HG03159 (cell line): ENCODE data around the gene EYA3.
A peak's percentile ranks its signal among the peaks of the same experiment; 100 is the strongest.

Source experiments
- ATAC-seq: cut with Tn5 transposase; IDR thresholded peaks from one replicate; pipeline ENCODE4 v1.9.1; 2021; ENCODE audit warnings: mild to moderate bottlenecking, moderate library complexity; ENCODE audit not compliant: unreplicated experiment

The EYA3 gene

GRCh38 chr1:28114844-28115243, 26.4 kb upstream of the EYA3 start:
- ATAC-seq = no peak

DNA sequence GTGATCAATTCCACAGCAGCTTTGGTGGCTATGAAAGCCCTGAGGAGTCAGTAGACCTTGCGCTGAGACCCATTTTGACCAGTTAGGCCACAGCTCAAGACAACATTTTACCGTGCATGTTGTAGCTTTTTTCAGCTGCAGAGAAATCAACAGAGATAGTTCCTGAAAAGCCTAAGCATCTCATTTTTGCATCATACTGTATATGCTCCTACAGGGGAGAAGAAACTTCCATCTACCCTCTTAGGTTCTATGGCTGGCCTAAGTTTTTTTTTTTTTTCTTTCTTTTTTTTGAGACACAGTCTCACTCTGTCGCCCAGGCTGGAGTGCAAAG, 24.8 kb upstream of the EYA3 start:
- no peak for ATAC-seq

DNA sequence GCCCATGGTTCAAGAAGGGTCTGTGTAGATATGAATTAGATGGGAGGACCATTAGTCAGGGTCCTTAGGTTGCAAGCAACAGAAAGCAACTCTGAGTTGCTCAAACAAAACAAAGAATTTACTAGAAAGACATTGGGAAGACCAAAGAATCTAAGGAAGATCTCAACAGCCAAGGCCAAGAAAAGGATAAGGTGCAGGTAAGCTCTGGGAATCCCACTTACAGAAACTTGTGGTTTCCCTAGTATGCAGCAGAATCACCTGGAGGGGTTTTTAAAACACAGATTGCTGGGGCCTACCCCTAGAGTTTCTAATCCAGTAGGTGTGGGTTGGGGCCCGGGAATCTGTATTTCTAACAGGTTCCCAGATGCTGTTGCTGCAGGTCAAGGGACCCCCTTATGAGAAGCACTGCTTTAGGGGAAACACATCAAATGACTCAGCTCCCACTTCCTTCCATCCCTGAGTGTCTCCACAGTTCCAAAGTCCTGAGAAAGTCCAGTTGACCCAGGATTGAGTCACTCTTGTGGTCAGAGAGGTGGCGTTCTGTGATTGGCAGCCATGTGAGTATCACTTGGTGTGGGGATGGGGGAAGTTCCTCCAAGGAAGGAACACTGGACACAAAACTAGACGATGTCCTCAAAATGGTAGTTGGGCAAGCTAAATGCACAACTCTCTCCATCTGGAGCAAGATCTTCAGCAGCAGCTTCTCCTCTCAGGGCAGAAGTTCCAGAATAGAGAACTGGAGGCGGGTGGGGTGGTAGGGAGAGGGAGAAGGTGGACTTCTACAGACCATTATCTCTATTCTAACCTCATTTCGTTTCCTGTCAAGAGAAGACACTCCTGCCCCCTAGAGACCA, 24.2 kb upstream of the EYA3 start:
- ATAC-seq = no peak

- ATAC-seq = no peak
Measured at GRCh38 chr1:28111157-28111556, 22.7 kb upstream of the EYA3 start.

DNA sequence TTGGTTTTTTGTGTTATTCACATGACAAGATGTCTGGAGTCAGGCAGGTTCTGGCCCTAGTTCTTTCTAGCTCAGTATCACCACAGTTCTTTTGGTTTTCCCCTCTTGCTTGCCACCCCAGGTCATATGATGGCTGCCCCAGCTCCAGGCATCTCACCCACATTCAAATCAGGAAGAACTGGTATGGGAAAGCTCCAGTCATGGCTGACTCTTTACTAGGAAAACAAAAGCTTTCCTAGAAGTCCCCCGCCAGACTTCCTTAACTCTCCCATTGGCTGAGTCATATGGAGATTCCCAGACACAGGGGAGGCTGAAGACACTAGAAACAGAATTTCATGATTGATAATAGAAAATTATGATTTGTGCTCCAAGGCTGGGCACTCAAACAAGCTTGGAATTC, 22.1 kb upstream of the EYA3 start:
- no peak for ATAC-seq

DNA sequence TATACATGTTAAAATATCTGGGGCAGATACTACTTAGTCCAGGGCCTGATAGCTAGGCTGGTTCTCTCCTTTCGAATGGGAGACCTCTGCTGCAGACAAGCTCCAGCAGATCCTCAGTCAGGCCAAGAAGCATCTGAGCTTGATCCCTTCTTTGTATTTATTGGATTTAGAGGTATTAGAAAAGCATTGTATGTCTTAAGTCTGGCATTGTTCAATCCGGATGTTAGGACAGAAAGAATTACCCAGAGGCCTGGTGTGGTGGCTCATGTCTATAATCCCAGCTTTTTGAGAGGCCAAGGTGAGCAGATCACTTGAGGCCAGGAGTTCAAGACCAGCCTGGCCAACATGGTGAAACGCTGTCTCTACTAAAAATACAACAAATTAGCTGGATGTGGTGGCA, 21.2 kb upstream of the EYA3 start:
- ATAC-seq = no peak

GRCh38 chr1:28108001-28108400, 19.6 kb upstream of the EYA3 start:
- no peak for ATAC-seq

- ATAC-seq = no peak
Measured at GRCh38 chr1:28104866-28105467, 16.6 kb upstream of the EYA3 start.

DNA sequence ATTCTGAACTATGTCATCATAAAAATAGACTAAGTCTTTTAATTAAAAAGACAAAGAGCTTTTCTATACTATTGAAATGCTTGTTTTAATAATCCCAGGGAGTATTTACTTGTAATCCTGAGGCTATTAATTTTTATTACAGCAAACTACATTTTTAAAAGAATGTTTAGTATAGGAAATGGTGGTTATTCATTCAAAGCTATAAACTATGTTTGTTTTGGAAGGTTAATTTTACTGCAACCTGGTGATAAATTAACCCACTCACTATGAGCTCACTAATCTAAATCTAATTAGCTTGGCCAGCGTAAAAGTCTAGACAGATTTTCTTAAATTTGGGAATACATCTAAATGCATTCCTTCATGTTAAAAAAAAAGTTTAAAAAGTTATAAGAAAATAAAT, 13.8 kb upstream of the EYA3 start:
- ATAC-seq = no peak

DNA sequence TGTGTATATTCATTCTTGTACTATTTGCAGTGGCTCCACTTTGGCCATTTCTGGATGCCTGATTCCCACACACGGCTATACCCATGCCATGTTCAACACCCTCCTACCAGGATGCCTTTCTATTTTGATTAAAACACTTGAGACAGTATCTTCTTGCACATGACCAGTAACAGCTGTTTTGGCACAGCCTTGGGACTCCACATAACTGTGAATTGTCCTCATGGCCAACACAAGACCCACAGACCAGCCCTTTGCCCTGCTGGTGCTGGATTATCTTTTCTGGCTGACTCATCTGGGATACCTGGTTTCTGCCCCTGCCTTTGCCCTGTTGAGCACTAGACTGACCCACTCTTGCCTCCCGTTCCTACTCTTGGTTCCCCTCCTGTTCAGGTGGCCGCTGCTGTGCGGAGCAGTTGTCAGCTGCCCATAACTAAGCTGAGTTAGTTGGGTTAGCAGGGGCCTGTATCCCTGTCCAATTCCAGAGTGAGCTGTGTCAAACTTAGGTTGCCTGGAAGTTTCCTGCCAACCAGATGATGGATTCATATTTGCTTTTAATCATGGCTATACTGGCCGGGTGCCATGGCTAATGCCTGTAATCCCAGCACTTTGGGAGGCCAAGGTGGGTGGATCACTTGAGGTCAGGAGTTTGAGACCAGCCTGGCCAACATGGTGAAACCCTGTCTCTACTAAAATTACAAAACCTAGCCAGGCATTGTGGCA, 10.8 kb upstream of the EYA3 start:
- no peak for ATAC-seq

DNA sequence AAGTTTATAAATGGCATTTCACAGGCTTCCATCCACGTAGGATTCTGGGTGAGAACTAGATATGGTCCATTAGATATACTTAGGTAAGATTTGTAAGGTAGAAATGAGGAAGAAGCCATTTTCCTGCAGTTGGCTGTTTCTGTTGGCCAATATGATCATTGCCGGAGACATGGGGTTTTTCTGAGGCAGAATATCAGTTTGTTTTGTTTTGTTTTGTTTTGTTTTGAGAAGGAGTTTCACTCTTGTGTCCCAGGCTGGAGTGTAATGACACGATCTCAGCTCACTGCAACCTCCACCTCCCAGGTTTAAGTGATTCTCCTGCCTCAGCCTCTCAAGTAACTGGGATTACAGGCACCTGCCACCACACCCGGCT, 8.7 kb upstream of the EYA3 start:
- ATAC-seq = no peak

DNA sequence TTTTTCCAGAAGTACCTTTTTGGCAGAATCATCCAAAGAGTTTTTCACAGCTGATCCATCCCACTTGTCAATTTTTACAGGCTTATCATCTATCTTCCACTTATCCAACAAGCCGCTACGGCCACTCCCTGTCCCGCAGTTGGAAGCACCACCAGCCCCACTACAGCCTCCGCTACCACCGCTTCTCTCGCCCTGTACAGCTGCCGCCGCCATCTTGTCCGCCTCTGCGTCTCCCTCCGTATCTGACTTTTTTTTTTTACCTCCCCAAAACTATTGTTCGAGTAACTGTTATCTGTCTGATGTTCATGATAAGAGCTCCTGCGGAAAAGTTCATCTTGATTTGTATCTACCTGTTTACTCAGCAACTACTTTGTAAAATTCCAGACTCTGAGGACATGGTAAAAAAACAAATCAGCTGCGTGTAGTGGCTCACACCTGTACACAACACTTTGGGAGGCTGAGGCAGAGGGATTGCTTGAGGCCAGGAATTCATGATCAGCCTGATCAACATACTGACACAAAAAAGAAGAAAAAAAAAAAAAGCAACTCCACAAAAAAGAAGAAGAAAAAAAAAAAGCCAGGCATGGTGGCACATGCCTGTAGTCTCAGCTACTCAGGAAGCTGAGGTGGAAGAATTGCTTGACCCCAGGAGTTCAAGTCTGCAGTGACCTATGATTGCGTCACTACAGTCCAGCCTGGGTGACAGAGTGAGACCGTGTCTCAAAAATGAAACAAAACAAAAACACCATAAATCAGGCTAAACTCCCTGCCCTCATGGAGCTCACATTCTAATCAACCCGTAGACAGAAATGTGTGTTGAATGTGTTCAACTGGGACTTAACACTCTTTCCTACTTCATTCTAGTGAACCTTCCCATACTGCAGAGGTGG, 8.0 kb upstream of the EYA3 start:
- no peak for ATAC-seq

DNA sequence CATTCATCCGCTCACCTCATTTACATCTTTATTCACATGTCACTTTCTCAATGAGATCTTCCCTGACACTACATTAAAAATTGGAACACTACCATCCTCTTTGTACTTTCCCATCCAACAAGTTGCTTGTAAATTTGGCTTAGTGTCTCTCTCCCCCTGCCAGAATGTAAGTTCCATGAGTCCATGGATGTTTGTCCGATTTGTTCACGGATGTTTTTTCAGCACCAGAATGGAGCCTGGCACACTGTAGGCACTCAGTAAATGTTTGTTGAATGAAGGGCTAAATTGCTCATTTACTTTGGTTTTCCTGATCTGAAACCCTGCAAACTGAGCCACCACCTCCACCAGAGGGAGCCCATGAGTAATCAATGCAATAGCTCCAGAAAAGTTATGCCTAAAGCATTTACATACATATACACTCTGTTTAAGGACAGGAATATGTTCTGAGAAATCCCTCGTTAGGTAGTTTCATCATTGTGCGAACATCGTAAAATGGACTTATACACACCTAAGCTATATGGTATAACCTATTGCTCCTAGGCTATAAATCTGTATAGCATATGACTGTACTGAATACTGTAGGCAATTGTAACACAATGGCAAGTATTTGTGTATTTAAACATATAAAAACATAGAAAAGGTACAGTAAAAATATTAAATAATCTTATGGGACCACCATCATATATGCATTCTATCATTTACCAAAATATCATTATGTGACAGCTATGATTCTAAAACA, 2.8 kb upstream of the EYA3 start:
- ATAC-seq = no peak

DNA sequence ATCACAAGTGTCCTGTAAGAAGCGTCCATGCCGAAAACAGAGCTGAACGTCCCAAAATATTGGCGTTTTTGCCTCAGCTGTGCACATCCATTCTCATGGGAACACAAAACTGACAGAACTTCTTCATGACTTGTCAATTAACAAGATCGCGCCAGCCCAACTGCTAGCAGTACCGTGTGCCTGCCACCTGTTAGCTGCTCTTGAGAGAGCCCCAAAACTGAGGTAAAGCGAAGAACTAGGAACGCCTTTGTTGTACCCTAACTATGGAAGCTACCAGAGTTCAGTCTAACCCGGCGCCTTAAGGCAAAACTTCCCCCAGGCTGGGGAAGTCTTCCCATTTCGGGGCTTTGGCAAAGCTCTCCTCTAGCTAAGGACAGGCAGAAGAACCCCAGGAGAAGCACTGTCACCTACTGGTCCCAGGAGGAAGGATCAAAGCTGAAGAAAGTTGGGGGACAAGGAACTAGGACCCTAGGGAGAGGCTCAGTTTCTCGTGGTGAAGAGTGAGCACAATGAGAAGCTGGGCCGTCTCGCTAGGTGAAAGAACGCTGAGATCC, 719 bp downstream of the EYA3 start:
- ATAC-seq = peak; percentile 9

DNA sequence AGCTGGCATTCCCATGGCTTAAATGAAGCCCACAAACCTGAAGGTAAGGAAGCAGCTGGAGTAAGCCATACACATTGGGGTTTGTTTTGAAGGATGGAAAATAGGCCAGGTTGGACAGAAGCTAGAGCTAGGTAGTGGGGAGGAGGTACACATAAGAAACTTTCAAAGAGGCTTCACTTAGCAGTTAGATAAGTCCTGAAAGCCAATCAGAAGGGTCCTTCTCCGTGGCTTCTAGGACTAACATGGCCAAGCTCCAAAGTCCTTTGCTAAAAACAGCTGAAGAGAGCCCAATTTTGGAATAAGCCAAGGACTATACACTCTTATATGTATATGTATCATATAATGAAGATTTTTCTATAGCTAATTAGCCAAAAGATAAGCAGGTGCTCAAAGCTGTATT, 1.8 kb downstream of the EYA3 start:
- no peak for ATAC-seq

- no peak for ATAC-seq
Measured at GRCh38 chr1:28085129-28085528, 3.3 kb downstream of the EYA3 start.

DNA sequence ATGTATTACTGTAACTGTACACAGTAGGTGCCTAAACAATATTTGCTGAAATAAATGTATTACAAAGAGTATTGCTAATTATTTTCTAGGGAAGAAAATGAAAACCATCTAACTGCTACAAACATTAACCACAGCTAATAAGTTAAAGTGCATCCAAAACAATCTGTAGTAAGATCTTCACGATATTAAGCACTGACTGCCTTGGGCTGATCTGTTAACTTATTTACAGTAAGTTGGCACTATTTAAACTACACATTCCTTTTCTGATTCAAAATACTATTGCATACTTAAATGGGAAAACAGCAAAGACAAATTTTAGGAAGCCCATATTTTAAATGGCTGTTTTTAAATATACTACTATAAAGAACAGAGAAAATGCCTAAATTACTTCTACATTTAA, 4.5 kb downstream of the EYA3 start:
- no peak for ATAC-seq

DNA sequence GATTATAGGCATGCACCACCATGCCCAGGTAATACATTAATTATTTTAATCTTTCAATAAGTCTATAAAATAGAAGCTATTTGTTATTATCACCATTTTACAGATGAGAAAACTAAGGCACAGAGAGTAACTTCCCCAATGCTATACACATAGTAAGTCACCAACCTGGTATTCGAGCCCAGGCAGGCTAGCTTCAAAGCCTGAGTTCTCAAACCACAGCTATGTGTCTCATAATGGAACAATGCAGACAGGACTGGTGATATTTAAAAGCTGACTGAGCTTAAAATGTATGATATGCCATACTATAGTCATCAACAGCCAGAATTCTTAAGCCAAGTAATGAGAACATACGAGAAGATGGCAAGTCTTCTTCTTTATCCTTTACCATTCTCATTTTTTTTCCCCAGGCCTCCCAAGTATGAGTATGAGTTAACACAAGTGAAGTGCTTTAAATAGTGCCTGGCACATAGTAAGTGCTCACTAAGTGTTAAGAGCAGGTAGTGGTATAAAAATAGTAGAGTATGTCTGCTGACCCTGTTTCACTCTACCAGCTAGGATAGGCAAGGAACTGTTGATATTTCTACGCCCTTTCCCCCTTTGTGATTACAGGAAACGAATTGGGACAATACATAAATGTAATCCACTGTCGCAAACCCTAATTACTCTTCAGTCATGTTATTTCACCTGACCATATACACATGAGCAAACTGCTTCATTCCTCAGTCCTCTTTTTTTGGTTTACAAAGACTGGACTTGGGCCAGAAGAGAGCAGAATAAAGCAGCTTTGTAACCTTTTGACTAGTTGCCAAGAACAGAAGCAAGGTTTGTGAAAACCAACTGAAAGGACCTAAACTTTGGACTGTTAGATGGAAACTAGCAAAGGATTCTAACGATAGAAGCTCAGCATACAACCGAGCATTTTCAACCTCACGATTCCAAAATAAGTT, 9.5 kb downstream of the EYA3 start:
- no peak for ATAC-seq

GRCh38 chr1:28078262-28078661, 10.1 kb downstream of the EYA3 start:
- ATAC-seq = no peak
